ENCODE data around the gene RAMP2.
"Not testable (repeated sequence)": the region's sequence is repeated elsewhere in the genome, so short reads cannot be mapped to it uniquely, and the experiment has no call there.

- TF ChIP-seq, protein P1, sequence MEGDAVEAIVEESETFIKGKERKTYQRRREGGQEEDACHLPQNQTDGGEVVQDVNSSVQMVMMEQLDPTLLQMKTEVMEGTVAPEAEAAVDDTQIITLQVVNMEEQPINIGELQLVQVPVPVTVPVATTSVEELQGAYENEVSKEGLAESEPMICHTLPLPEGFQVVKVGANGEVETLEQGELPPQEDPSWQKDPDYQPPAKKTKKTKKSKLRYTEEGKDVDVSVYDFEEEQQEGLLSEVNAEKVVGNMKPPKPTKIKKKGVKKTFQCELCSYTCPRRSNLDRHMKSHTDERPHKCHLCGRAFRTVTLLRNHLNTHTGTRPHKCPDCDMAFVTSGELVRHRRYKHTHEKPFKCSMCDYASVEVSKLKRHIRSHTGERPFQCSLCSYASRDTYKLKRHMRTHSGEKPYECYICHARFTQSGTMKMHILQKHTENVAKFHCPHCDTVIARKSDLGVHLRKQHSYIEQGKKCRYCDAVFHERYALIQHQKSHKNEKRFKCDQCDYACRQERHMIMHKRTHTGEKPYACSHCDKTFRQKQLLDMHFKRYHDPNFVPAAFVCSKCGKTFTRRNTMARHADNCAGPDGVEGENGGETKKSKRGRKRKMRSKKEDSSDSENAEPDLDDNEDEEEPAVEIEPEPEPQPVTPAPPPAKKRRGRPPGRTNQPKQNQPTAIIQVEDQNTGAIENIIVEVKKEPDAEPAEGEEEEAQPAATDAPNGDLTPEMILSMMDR (IDR thresholded peaks at IDR 0.05; ENCODE audit: low read length) = not testable (repeated sequence)
- TF ChIP-seq EZH2 (IDR thresholded peaks at IDR 0.05; ENCODE audit: borderline replicate concordance, low read length) = not testable (repeated sequence)
Measured at GRCh38 chr17:42742916-42743315, 18.1 kb upstream of the RAMP2 start.

Measured in OCI-LY1 (cell line).